GM12892 (cell line): ENCODE data around the gene EPHA1.

Source experiments
- POLR2A ChIP-seq: IDR thresholded peaks from 2 replicates; pipeline ENCODE4 v1.6.1; 2011; ENCODE audit warnings: low read depth, low read length, control low read depth
- POLR2AphosphoS5 ChIP-seq: IDR thresholded peaks from 2 replicates; pipeline ENCODE4 v1.6.1; 2011; ENCODE audit warnings: low read depth, low read length, control low read depth
- TAF1 ChIP-seq: IDR thresholded peaks from 2 replicates; pipeline ENCODE4 v1.6.1; 2011; ENCODE audit warnings: low read depth, mild to moderate bottlenecking, control low read depth, low read length, borderline replicate concordance

DNA sequence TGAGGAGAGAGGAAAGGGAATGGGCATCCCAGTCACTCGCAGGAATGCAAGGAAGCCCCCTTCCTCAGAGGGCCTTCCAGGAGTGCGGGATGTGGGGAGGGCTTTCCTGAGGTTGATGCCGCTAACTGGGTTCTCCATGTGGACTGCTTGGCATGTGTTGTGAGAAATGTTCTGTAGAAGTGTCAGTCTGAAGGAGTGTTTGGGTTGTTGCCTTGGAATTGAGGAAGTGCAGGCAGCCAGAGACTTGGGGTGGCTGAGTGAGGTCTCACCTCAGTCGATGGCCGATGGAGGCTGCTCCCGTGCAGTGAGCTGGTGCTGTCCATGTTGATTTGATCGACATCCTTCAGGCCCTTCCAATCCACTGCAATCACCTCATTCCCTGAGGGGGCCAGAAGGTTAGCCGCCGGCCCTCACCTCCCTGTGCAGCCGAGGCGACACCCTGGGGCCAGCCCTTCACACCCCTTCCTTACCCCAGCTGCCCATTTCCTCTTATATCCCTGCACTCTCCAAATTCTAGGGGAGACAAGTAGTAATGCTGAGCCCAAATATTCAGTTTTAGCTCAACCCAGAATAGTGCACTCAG is 48.8 kb downstream of the EPHA1 start:
- TF ChIP-seq POLR2AphosphoS5: no peak
- TF ChIP-seq POLR2A: no peak
- TF ChIP-seq TAF1: no peak
